Cardiac fibroblast (primary cell): ENCODE measurements around the gene PITPNB.

Experiments
- DNase-seq, 2 donors: peaks; one replicate each; pipeline versions ENCODE4 v3.0.0 to v3.0.0-alpha.2; 2010; ENCODE audit warnings: low read depth in 2 of 2
- H3K4me3 ChIP-seq, 2 donors: replicated peaks in 1 of 2; 1 replicate in 1 of 2; 2 replicates in 1 of 2; pipeline ENCODE4 v1.5.1; 2011; ENCODE audit warnings: low read depth in 2 of 2, low read length in 2 of 2, mild to moderate bottlenecking in 2 of 2, moderate library complexity in 1 of 2
- TF ChIP-seq, protein P1 (sequence below): IDR thresholded peaks from one replicate; pipeline ENCODE4 v1.5.1; 2011; ENCODE audit warnings: low read depth, mild to moderate bottlenecking, low read length, inconsistent platforms

PITPNB gene

GRCh38 chr22:27844656-27845591, 74.1 kb downstream of the PITPNB start:
- TF ChIP-seq, protein P1, sequence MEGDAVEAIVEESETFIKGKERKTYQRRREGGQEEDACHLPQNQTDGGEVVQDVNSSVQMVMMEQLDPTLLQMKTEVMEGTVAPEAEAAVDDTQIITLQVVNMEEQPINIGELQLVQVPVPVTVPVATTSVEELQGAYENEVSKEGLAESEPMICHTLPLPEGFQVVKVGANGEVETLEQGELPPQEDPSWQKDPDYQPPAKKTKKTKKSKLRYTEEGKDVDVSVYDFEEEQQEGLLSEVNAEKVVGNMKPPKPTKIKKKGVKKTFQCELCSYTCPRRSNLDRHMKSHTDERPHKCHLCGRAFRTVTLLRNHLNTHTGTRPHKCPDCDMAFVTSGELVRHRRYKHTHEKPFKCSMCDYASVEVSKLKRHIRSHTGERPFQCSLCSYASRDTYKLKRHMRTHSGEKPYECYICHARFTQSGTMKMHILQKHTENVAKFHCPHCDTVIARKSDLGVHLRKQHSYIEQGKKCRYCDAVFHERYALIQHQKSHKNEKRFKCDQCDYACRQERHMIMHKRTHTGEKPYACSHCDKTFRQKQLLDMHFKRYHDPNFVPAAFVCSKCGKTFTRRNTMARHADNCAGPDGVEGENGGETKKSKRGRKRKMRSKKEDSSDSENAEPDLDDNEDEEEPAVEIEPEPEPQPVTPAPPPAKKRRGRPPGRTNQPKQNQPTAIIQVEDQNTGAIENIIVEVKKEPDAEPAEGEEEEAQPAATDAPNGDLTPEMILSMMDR: no peak
- DNase-seq: peak in 1 of 2 donors; percentile 23
- H3K4me3 ChIP-seq: no peak overlapping the region

DNA sequence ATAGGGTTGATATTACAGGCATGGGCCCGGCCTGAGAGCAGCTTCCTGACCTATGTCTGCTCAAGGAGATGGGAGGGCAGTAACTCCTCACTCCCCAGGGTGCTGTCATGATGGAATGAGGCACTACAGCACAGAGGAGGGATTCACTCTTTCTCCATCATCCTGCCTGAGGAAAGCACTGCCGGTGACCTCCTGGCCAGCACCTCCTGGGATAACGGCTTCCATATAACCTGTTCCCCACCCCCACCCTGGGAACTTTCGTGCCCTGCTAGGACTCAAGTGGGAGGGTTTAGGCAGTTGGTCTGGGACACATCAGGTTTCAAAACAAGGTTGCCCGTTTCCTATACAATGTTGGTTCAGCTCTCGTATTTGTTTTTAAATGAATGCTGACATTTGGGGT, 74.8 kb downstream of the PITPNB start:
- DNase-seq: no peak
- H3K4me3 ChIP-seq: no peak overlapping the region
- TF ChIP-seq, protein P1: no peak

DNA sequence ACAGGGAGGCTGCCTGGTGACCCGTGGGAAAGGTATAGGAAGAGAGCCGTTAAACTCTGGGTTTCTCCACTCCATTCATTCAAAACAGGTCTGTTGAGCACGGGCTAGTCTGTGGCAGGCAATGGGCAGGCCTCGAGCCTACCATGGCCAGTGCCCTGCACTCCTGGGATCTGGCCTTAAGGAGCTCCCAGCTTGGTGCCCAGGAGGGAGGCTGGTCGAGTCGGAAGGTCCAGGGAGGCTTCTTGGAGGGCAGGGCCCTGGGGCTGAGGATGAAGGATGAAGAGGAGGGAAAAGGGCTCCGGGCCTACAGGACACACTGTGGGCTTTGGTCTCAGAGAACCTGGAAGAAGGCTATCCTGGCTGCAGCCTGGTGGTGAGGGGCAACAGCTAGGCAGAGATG, 75.6 kb downstream of the PITPNB start:
- no peak overlapping the region for H3K4me3 ChIP-seq
- TF ChIP-seq, protein P1: no peak
- no peak for DNase-seq

- TF ChIP-seq, protein P1: no peak
- H3K4me3 ChIP-seq: no peak overlapping the region
- peak in 1 of 2 donors; percentile 5 for DNase-seq
Observed at GRCh38 chr22:27842669-27843431, 76.2 kb downstream of the PITPNB start.

- no peak for DNase-seq
- no peak overlapping the region for H3K4me3 ChIP-seq
- TF ChIP-seq, protein P1: no peak
Observed at GRCh38 chr22:27842201-27842600, 76.9 kb downstream of the PITPNB start.

DNA sequence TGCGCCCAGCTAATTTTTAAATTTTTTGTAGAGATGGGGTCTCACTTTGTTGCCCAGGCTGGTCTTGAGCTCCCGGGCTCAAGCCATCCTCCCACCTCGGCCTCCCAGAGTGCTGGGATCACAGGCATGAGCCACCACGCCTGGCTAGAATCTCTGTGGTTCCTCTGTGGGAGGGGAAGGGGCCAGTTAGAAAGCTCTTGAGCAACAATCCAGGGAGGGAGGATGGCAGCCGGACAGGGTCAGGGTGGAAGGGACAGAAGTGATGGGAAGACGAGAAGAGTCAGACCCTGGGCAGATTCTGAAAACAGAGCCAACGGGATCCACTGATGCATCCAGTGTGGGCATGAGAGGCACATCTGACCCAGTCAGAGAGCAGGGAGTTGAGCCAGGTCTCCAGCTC, 78.6 kb downstream of the PITPNB start:
- DNase-seq: no peak
- H3K4me3 ChIP-seq: no peak overlapping the region
- TF ChIP-seq, protein P1: no peak
